Left ventricle myocardium inferior (tissue), 1 donor: ENCODE measurements around the gene BCR. TPM values are rescaled to one million over a fixed set of nuclear protein-coding genes. Genes with fewer than 3 reads are reported as not detected.

Source experiments
- DNase-seq: peaks from one replicate; pipeline ENCODE4 v3.0.0-alpha.2; 2020
- H3K27ac ChIP-seq: fragments of 200-600 bp; replicated peaks from 2 replicates; pipeline ENCODE4 v1.8.0; 2021
- H3K27me3 ChIP-seq: fragments of 200-600 bp; 2 replicates; pipeline ENCODE4 v1.8.0; 2021; ENCODE audit warnings: low read depth
- H3K36me3 ChIP-seq: fragments of 200-600 bp; 2 replicates; pipeline ENCODE4 v1.8.0; 2021
- H3K4me1 ChIP-seq: fragments of 200-600 bp; 2 replicates; pipeline ENCODE4 v1.8.0; 2021
- H3K4me3 ChIP-seq: fragments of 200-600 bp; 2 replicates; pipeline ENCODE4 v1.8.0; 2021; ENCODE audit warnings: mild to moderate bottlenecking, moderate library complexity
- H3K9me3 ChIP-seq: fragments of 200-600 bp; replicated peaks from 2 replicates; pipeline ENCODE4 v1.8.0; 2021
- CTCF ChIP-seq: fragments of 200-600 bp; IDR thresholded peaks from 2 replicates; pipeline ENCODE4 v1.8.0; 2021; ENCODE audit warnings: antibody characterized with exemption, mild to moderate bottlenecking, borderline replicate concordance
- intact Hi-C: fragments of 100-400 bp; cut with micrococcal nuclease; formaldehyde crosslinking; loops from one replicate; pipeline ENCODE4 v1.11.0; 2022
- total RNA-seq: library from RNA; stranded (reverse); fragmentation: NEBNext Ultra II Directional; extraction: Animal tissue kit (Norgen Biotek cat#: 25700); gene quantifications from one replicate; pipeline ENCODE4 v1.2.1, GENCODE V29; 2021
- donor health status: DM: no; HTN: yes; CAD: no; lungs with severe emphysema.

Gene BCR
- total RNA-seq, 1 donor from 2014 or later: 26.7 TPM

DNA sequence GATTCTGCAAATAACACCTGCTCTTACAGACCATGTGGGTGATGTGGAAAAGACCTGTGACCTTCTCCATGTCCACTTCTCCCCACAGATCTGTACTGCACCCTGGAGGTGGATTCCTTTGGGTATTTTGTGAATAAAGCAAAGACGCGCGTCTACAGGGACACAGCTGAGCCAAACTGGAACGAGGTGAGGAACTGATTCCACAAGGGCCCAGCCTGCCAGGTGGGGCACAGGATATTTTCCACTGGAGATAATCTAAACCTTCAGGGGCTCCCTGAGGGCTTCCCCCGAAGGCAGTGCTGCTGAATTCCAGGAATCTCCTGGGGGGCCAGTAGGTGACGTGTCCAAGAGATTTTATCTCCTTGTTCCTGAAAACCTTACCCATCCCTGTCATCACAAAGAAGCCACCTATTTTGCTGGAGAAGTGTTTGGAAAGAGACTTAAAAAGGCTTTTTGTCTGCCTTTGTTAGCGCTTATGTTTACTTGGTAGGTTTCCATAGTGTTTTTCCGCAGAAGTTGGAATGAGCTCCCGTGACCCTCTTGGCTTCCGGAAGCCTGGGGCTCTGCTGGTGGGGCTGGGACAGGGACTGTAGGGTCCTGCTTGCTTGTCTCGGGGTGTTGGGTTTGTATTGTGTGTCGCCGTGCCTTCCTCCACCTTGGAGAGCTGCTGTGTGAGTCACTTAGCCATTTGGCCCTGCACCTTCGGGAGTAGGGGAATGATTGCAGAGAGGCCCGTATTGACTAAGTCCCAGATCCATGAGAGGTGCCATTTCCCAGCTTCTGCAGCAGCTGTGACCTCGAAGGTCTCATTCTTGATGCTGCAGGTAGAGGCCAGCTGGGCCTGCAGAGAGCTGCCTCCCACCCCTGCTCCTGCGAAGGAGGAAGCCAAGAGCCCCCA is 112.4 kb downstream of the BCR start:
- H3K27ac ChIP-seq: no peak overlapping the region
- no peak for DNase-seq
- H3K27me3 ChIP-seq: no peaks in the 10 kb centered on the region
- TF ChIP-seq CTCF: no peak
- no peak overlapping the region for H3K4me3 ChIP-seq
- H3K9me3 ChIP-seq: no peaks in the 10 kb centered on the region
- H3K4me1 ChIP-seq: peaks cover 17% of the 10 kb centered on the region
- intact Hi-C loops: no loop called here
- H3K36me3 ChIP-seq: peaks cover 80% of the 10 kb centered on the region

DNA sequence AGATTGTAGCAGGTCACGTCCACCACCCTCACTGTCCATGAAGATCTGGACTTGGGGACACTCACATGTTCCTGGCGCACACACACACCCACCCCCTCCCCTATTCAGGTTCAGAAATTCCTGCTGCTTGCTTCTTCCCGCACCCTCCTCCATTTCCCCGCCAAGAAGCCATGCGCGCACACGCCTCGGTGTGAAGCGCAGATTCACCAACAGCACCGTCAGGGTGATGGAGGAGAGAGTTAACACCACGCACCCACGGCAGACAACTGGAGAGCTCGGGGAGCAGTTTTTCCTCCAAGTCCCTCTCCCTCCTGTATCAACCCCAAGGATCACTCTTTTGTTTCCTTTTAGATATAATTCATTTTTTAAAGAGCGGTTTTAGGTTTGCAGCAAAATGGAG is 113.4 kb downstream of the BCR start:
- intact Hi-C loops: no loop called here
- H3K27me3 ChIP-seq: no peaks in the 10 kb centered on the region
- peaks cover 17% of the 10 kb centered on the region for H3K4me1 ChIP-seq
- no peak overlapping the region for H3K4me3 ChIP-seq
- H3K36me3 ChIP-seq: peaks cover 80% of the 10 kb centered on the region
- no peak for DNase-seq
- H3K9me3 ChIP-seq: no peaks in the 10 kb centered on the region
- TF ChIP-seq CTCF: no peak
- H3K27ac ChIP-seq: no peak overlapping the region

DNA sequence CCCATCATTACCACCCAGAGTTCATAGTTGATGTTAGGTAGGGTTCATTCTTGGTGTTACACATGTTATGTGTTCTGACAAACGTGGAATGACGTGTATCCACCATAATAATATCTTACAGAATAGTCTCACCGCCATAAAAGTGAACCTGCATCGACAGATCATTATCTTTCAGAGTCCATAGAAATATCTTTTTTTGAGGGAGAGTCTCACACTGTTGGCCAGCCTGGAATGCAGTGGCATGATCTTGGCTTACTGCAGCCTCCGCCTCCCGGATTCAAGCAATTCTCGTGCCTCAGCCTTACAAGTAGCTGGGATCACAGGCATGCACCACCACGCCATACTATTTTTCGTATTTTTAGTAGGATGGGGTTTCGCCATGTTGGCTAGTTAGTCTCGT is 113.9 kb downstream of the BCR start:
- Histone ChIP-seq H3K36me3 (peaks cover 82% of the 10 kb centered on the region), H3K9me3 (no peaks in the 10 kb centered on the region)

DNA sequence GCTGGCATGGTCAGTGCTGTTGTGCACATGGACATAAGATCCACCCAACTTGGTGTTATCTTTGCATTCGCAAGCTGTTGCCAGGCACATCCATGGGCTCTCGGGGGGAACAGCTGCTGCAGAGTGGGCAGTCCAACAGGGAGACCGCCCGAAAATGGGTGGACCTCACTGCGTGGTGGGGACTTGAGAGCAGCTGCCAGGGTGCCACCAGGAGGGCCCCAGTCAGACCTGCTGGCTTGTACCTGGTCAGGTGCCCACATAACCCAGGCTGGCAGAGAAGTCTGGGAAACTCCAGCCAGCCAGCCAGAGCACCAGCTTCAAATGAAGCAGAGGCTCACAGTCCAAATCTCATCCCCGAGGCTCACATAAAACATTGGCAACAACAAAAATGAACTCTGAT is 120.2 kb downstream of the BCR start:
- no peaks in the 10 kb centered on the region for H3K27me3 ChIP-seq
- no peak for DNase-seq
- H3K4me3 ChIP-seq: no peak overlapping the region
- no peak for TF ChIP-seq CTCF
- H3K4me1 ChIP-seq: peaks cover 11% of the 10 kb centered on the region
- no peaks in the 10 kb centered on the region for H3K9me3 ChIP-seq
- H3K36me3 ChIP-seq: peaks cover 67% of the 10 kb centered on the region
- intact Hi-C loops: no loop called here
- no peak overlapping the region for H3K27ac ChIP-seq

More for the DNA sequence above, 113.9 kb downstream of the BCR start:
- intact Hi-C loops: no loop called here
- no peaks in the 10 kb centered on the region for H3K27me3 ChIP-seq
- DNase-seq: no peak
- no peak for TF ChIP-seq CTCF
- H3K4me3 ChIP-seq: no peak overlapping the region
- H3K27ac ChIP-seq: no peak overlapping the region
- H3K4me1 ChIP-seq: peaks cover 17% of the 10 kb centered on the region

GRCh38 chr22:23301591-23301990 is 121.3 kb downstream of the BCR start:
- H3K4me3 ChIP-seq: no peak overlapping the region
- no peak for TF ChIP-seq CTCF
- no peak for DNase-seq
- no peak overlapping the region for H3K27ac ChIP-seq
- H3K36me3 ChIP-seq: peaks cover 57% of the 10 kb centered on the region
- intact Hi-C loops: no loop called here
- peaks cover 22% of the 10 kb centered on the region for H3K4me1 ChIP-seq
- H3K27me3 ChIP-seq: no peaks in the 10 kb centered on the region
- no peaks in the 10 kb centered on the region for H3K9me3 ChIP-seq
